ENCODE measurements around the gene GPR171. TPM values are rescaled to one million over a fixed set of nuclear protein-coding genes. Genes with fewer than 3 reads are reported as not detected.

GPR171 gene
- total and polyA plus RNA-seq, 4 donors, result 0.87 to 2.7 (median 1.7) TPM

- Histone ChIP-seq H3K27ac (ENCODE audit: low read depth in 1 of 2, low read length in 1 of 2) (no peak overlapping the region), H3K9ac (ENCODE audit: insufficient read depth in 1 of 2, low read length in 2 of 2) (no peak overlapping the region), H3K9me3 (ENCODE audit: control insufficient read depth in 4 of 4, insufficient read depth in 3 of 4, low read length in 3 of 4) (peaks cover 0 to 3% (median 0%) of the 10 kb centered on the region in 4 donors), H3K36me3 (ENCODE audit: control insufficient read depth in 4 of 4, insufficient read depth in 4 of 4, low read length in 4 of 4) (no peaks in the 10 kb centered on the region), H3K4me3 (no peak overlapping the region), H3K4me1 (ENCODE audit: control insufficient read depth in 5 of 5, insufficient read depth in 5 of 5, low read length in 5 of 5) (peaks cover 0 to 10% (median 0%) of the 10 kb centered on the region in 5 donors), H3K27me3 (ENCODE audit: control insufficient read depth in 3 of 3, insufficient read depth in 3 of 3, low read length in 2 of 3) (no peaks in the 10 kb centered on the region)
- no peak for DNase-seq
- WGBS, 2 donors, result 61 to 68% methylated on average over 1 of the region's 1 CpG
- no peak for TF ChIP-seq CTCF (IDR thresholded peaks at IDR 0.05; ENCODE audit: control extremely low read depth, extremely low read depth)
- no peak for ATAC-seq (ENCODE audit: insufficient read depth, low FRiP score)
Observed at GRCh38 chr3:151218136-151218535, 15.1 kb upstream of the GPR171 start.

GRCh38 chr3:151216641-151217607, 13.9 kb upstream of the GPR171 start:
- H3K4me1 ChIP-seq (ENCODE audit: control insufficient read depth in 5 of 5, insufficient read depth in 5 of 5, low read length in 5 of 5), result peaks cover 0 to 10% (median 0%) of the 10 kb centered on the region in 5 donors
- no peaks in the 10 kb centered on the region for H3K36me3 ChIP-seq (ENCODE audit: control insufficient read depth in 4 of 4, insufficient read depth in 4 of 4, low read length in 4 of 4)
- DNase-seq (no peak), ATAC-seq (ENCODE audit: insufficient read depth, low FRiP score) (no peak)
- H3K9me3 ChIP-seq (ENCODE audit: control insufficient read depth in 4 of 4, insufficient read depth in 3 of 4, low read length in 3 of 4), result peaks cover 0 to 3% (median 0%) of the 10 kb centered on the region in 4 donors
- TF ChIP-seq CTCF (IDR thresholded peaks at IDR 0.05; ENCODE audit: control extremely low read depth, extremely low read depth), result no peak
- H3K27ac ChIP-seq (ENCODE audit: low read depth in 1 of 2, low read length in 1 of 2), result no peak overlapping the region
- H3K9ac ChIP-seq (ENCODE audit: insufficient read depth in 1 of 2, low read length in 2 of 2), result no peak overlapping the region
- H3K4me3 ChIP-seq, result no peak overlapping the region
- 85 to 97% methylated on average over 3 of the region's 3 CpGs for WGBS, 2 donors
- no peaks in the 10 kb centered on the region for H3K27me3 ChIP-seq (ENCODE audit: control insufficient read depth in 3 of 3, insufficient read depth in 3 of 3, low read length in 2 of 3)

GRCh38 chr3:151214459-151214858, 11.4 kb upstream of the GPR171 start:
- Histone ChIP-seq H3K9ac (ENCODE audit: insufficient read depth in 1 of 2, low read length in 2 of 2) (no peak overlapping the region), H3K36me3 (ENCODE audit: control insufficient read depth in 4 of 4, insufficient read depth in 4 of 4, low read length in 4 of 4) (no peaks in the 10 kb centered on the region), H3K4me1 (ENCODE audit: control insufficient read depth in 5 of 5, insufficient read depth in 5 of 5, low read length in 5 of 5) (peaks cover 0 to 7% (median 0%) of the 10 kb centered on the region in 5 donors), H3K27ac (ENCODE audit: low read depth in 1 of 2, low read length in 1 of 2) (no peak overlapping the region), H3K27me3 (ENCODE audit: control insufficient read depth in 3 of 3, insufficient read depth in 3 of 3, low read length in 2 of 3) (no peaks in the 10 kb centered on the region), H3K4me3 (no peak overlapping the region), H3K9me3 (ENCODE audit: control insufficient read depth in 4 of 4, insufficient read depth in 3 of 4, low read length in 3 of 4) (no peaks in the 10 kb centered on the region)
- no peak for DNase-seq
- ATAC-seq (ENCODE audit: insufficient read depth, low FRiP score), result no peak
- 69 to 88% methylated on average over 1 of the region's 1 CpG for WGBS, 2 donors
- no peak for TF ChIP-seq CTCF (IDR thresholded peaks at IDR 0.05; ENCODE audit: control extremely low read depth, extremely low read depth)
